Muscle layer of colon (tissue), 2 donors: ENCODE results near the gene ATG2A.
A peak's percentile ranks its signal among the peaks of the same experiment; 100 is the strongest.

Experiments used
- H3K27ac ChIP-seq: one replicate; pipeline ENCODE4 v1.7.0; 2013; ENCODE audit warnings: low read depth, mild to moderate bottlenecking, low read length, moderate library complexity
- H3K27me3 ChIP-seq, 2 donors: one replicate each; pipeline ENCODE4 v1.7.0; 2013; ENCODE audit warnings: low read length in 2 of 2, mild to moderate bottlenecking in 2 of 2; ENCODE audit not compliant: insufficient read depth in 2 of 2, control insufficient read depth in 1 of 2
- H3K36me3 ChIP-seq: one replicate; pipeline ENCODE4 v1.7.0; 2013; ENCODE audit warnings: mild to moderate bottlenecking, low read length; ENCODE audit not compliant: insufficient read depth
- H3K4me1 ChIP-seq: one replicate; pipeline ENCODE4 v1.7.0; 2013; ENCODE audit warnings: mild to moderate bottlenecking, low read length; ENCODE audit not compliant: insufficient read depth
- H3K4me3 ChIP-seq, 2 donors: one replicate each; pipeline ENCODE4 v1.7.0; 2013; ENCODE audit warnings: low read length in 2 of 2, low read depth in 1 of 2, mild to moderate bottlenecking in 1 of 2, moderate library complexity in 1 of 2
- H3K9ac ChIP-seq: one replicate; pipeline ENCODE4 v1.7.0; 2013; ENCODE audit warnings: low read length
- H3K9me3 ChIP-seq: one replicate; pipeline ENCODE4 v1.7.0; 2013; ENCODE audit warnings: mild to moderate bottlenecking, low read length
- donor health status: abdominal sarcoma.
- donor health status: Adenocarcinoma of cecum.

The ATG2A gene

DNA sequence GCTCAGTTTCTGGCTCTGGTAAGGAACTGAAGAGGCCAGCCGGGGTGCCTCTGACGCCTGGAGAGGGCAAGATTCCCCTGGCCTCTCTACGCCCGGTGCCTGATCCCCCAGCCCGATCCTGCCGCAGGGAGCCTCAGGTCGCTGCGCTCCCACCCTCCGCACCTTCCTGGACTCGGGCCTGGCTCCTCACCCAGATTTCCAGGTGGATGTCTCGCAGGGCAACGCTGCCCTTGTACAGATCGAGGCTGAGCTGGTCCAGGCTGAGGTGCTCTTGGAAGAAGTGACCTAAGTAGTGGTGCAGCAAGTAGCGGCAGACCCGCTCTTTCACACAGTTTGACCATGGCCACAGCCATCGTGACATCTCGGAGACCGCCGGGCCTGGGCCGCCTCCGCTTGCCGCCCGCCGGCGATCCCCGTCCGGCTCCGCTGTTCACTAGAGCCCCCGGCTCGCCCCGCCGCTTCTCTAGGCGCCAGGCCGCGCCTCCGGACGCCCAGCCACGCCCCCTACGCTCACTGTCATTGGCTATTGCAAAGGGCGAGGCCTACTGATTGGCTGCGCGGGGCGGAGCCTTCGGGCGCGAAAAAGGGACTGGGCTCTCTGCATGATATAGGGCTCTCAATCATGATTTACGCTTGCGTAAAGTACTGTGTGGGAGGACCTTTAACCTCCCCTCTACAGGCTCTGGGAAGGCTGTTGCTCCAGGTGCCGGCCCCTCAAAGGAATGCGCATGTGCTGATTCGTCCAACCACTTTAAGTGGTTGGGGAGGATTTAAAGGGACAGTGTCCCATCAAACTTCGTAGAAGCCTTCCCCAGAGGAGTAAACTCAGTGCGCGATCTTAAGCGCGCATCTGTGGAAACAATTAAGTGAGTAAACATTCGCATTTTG, at the start of gene ATG2A:
Gene ATG2A (minus strand): TSS at position 435 of the 888 bp plus-strand sequence. CDS start 74 bp downstream, at position 361.
- Histone ChIP-seq H3K36me3 (peaks cover 24% of the 10 kb centered on the region), H3K4me3 (peak within 1 kb of the TSS; percentile 92 to 98), H3K4me1 (peaks cover 27% of the 10 kb centered on the region), H3K27me3 (no peaks in the 10 kb centered on the region), H3K9ac (peak within 1 kb of the TSS; percentile 95), H3K27ac (peak within 1 kb of the TSS; percentile 73), H3K9me3 (no peaks in the 10 kb centered on the region)

DNA sequence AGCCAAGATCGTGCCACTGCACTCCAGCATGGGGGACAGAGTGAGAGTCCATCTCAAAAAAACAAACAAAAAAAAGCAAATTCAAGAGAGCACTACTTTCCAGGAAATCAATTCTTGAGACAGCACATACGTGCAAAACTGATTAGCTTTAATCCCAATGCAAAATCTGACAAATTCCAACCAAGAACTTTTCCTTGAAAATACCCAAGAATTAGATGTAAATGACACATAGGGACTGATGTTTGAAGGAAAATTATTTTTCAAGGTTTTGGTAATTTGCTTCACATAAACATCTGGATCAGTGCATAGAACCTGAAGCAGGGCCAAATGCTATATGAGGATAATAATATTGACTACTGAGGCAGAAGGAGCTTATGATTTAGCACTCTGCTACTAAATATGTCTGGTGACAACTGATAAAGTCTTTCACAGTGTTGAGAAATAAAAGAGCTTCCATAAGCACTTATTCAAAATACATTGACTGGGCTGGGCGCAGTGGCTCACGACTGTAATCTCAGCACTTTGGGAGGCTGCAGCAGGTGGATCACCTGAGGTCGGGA, 46.1 kb upstream of the ATG2A start:
- H3K4me3 ChIP-seq = no peak overlapping the region
- H3K9me3 ChIP-seq = no peaks in the 10 kb centered on the region
- H3K36me3 ChIP-seq = no peaks in the 10 kb centered on the region
- H3K4me1 ChIP-seq = no peaks in the 10 kb centered on the region
- H3K27me3 ChIP-seq = no peaks in the 10 kb centered on the region
- H3K9ac ChIP-seq = no peak overlapping the region
- H3K27ac ChIP-seq = no peak overlapping the region

DNA sequence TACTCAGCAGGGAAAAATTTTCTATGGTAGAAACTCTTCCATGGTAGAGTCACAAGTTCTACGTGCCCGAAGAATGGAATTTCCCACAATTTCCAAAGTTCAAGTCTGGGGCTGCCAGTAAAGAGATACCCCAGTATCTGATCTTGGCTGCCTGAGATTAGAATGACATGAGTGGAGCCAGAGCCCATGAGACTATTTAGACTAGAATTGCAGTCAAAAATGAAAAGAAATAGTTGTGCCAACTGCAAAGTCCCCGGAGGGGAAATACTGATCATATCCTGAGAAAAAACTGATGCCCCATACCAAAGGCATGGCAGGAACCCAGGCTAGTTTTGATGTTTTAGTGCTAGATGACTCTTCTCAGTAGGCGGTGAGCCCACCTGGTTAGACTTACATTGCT, 43.7 kb upstream of the ATG2A start:
- H3K27ac ChIP-seq = no peak overlapping the region
- H3K9ac ChIP-seq = no peak overlapping the region
- no peak overlapping the region for H3K4me3 ChIP-seq
- no peaks in the 10 kb centered on the region for H3K27me3 ChIP-seq
- H3K36me3 ChIP-seq = no peaks in the 10 kb centered on the region
- H3K4me1 ChIP-seq = no peaks in the 10 kb centered on the region
- no peaks in the 10 kb centered on the region for H3K9me3 ChIP-seq

DNA sequence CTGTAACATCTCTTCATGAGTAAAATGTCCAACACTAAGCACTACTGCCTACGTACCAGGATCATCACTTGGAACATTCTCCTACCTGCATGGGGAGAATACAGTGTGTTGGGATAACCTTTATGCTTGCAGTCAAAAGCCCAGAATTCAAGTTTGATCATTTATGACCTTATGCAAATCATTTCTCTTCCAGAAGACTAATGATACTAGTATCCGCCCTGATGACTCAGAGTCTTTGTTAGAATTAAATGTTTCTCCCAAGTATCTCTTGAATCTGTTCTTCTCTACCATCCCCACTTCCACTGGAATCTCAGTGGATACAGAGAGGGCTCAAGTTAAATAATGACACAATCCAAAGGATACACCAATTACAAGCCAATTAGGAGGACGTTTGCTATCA, 42.5 kb upstream of the ATG2A start:
- peaks cover 4% of the 10 kb centered on the region for H3K4me1 ChIP-seq
- H3K4me3 ChIP-seq = no peak overlapping the region
- H3K36me3 ChIP-seq = no peaks in the 10 kb centered on the region
- no peak overlapping the region for H3K9ac ChIP-seq
- H3K27ac ChIP-seq = no peak overlapping the region
- H3K9me3 ChIP-seq = no peaks in the 10 kb centered on the region
- no peaks in the 10 kb centered on the region for H3K27me3 ChIP-seq

DNA sequence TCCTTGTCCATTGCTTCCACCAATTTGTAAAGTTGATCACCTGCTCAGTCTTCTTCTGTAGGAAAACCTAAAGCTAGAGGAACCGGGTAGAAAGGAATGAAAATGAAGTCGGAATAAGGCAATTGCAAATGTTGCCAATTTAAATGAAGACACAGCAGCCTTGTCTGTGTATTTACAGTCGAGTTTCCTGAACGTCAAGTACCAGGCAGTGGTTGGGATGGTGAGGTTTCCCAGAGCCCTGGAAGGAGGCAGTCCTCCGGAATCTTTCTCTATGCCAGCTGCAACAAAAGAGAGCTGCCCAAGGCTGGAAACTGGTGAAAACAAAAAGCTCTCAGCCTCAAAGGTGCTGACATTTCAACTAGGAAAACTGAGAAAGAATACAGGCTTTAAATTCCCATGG, 37.2 kb upstream of the ATG2A start:
- Histone ChIP-seq H3K9ac (no peak overlapping the region), H3K36me3 (no peaks in the 10 kb centered on the region), H3K4me1 (peaks cover 10% of the 10 kb centered on the region), H3K27ac (peak overlapping the region; percentile 19), H3K9me3 (no peaks in the 10 kb centered on the region), H3K27me3 (no peaks in the 10 kb centered on the region), H3K4me3 (peak overlapping the region in 1 of 2 donors; percentile 25)

DNA sequence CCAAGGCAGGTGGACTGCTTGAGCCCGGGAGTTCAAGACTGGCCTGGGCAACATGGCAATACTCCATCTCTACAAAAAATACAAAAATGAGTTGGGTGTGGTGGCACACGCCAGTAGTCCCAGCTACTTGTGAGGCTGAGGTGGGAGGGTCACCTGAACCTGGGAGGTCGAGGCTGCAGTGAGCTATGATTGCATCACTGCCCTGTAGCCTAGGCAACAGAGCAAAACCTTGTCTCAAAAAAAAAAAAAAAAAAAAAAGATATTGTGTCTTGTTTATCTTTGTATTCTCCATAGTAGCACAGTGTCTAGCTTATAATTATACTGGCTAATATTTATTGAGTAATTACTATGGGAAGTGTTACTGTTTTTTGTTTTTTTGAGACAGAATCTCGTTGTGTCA, 34.5 kb upstream of the ATG2A start:
- Histone ChIP-seq H3K36me3 (no peaks in the 10 kb centered on the region), H3K27me3 (no peaks in the 10 kb centered on the region), H3K4me1 (peaks cover 10% of the 10 kb centered on the region), H3K9me3 (no peaks in the 10 kb centered on the region), H3K9ac (no peak overlapping the region), H3K4me3 (no peak overlapping the region), H3K27ac (no peak overlapping the region)

DNA sequence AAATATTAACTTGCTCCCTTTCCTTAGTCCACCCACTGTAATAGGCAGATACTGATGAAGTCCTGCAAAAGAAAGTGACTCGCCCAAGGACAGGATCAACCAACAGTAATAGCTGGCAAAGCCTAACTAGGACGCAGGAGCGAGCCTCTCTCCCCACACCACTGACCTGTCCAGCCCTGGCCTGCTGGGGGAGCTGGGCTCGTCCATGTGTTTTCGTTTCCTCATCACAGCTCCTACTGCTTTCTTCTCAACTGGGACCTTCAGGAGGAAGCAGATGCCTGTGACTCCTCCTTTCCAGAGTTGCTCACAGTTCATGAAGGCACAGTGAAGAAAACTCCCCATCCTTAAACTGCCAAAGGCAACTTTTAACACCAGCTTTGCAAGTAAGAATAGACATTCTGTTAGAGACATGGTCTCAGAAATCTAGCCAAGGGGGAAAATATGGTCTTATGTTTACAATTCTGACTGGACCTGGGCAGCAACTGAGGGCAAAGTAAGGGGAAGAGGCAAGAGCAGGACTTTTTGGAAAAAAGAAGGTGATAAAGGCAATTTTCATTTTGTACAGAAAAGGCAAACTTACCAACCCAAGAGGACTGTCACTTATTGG, 30.3 kb upstream of the ATG2A start:
- Histone ChIP-seq H3K9me3 (no peaks in the 10 kb centered on the region), H3K4me3 (no peak overlapping the region), H3K27me3 (no peaks in the 10 kb centered on the region), H3K27ac (no peak overlapping the region), H3K36me3 (no peaks in the 10 kb centered on the region), H3K9ac (no peak overlapping the region), H3K4me1 (no peaks in the 10 kb centered on the region)

DNA sequence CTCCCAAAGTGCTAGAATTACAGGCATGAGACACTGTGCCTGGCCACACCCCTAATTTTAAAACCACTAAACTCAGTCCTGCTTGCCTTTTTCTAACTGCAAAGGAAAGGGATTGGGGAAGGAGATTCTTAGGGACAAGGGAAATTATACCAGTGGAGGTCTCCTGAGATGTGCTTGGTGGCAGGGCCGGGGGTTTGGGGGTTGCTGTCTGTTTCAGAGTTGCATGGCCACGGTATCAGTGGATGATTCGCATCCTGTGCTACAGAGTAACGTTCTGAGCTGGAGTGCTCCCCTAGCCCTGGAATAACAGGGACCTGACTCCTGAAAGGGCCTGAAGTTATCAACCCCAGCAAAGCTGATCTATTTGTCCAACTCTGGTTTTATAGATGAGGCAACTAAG, 19.5 kb upstream of the ATG2A start:
- Histone ChIP-seq H3K4me1 (no peaks in the 10 kb centered on the region), H3K9me3 (no peaks in the 10 kb centered on the region), H3K36me3 (peaks cover 25% of the 10 kb centered on the region), H3K27ac (no peak overlapping the region), H3K27me3 (no peaks in the 10 kb centered on the region), H3K4me3 (no peak overlapping the region), H3K9ac (no peak overlapping the region)

DNA sequence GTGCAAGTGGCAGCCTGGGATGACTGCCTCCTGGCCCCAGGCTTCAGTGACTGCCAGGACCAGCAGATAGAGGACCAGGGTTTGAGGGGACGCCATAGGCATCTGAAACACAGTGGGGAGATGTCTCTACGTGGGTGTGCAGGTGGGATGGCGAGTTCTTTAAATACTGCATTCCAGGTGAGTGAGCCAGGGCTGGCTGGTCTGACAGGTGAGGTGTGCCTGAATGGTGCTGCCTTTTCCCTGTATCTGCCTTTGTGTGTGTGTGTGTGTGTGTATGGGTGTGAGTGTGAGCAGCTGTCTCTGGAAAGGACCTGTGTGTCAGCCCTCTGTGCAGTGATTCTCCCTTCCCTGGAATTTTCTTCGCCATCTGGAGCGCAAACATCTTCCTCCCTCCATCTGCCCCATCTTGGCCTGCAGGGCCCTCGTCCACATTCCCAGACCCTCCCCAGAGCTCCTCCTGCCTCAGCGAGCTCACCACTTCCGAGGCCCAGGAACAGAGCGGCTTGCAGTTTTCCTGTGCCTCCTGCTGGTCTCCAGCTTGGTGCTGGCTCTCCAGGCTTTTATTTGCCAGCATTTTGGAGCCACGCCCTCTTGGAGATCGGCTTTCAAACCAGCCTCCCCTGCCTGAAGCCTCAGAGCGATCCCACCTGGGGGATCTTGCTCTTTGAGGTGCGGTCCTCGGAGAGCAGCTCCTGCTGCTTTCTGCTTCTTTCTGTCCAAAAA, 18.5 kb upstream of the ATG2A start, which contains the start of gene GPHA2:
Gene GPHA2 (minus strand): TSS at position 535 of the 723 bp plus-strand sequence. CDS start 433 bp downstream, at position 102.
- Histone ChIP-seq H3K9ac (no peak within 1 kb of the TSS), H3K27me3 (no peaks in the 10 kb centered on the region), H3K4me1 (no peaks in the 10 kb centered on the region), H3K36me3 (peaks cover 35% of the 10 kb centered on the region), H3K4me3 (no peak within 1 kb of the TSS), H3K9me3 (no peaks in the 10 kb centered on the region), H3K27ac (peak within 1 kb of the TSS; percentile 2)

DNA sequence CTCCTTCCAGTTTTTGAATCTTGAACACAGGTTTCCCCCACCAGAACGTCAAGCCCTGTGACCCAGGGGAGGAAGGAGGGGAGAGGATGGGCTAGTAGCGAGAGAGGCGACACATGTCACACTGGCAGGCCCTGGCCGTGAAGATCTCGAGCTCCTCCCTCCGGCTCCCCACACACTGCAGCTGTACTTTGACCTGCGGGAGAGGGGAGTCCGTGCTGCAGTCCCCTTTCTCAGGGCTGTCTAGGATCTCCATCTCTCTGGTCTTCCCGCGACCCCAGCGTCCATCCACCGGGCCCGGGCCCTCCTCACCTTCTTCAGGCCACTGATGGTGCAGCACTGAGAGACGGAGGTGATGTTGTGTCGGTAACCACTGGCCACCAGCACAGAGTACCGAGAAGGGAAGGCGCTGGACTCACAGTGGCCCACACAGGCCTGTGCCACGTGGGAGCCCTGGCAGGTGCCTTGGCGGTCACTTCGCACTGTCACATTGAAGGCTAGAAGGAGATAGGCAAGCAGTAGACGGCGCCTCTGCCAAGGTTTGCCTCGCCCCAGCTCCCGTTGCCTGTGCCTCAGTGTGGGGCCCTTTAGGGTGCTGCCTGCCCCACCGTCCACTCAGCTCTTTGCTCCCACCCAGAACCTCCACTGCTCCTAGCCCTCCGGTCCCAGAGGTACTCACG, 17.8 kb upstream of the ATG2A start:
- H3K4me3 ChIP-seq = no peak overlapping the region
- H3K27ac ChIP-seq = no peak overlapping the region
- H3K36me3 ChIP-seq = peaks cover 42% of the 10 kb centered on the region
- no peak overlapping the region for H3K9ac ChIP-seq
- H3K9me3 ChIP-seq = no peaks in the 10 kb centered on the region
- H3K27me3 ChIP-seq = no peaks in the 10 kb centered on the region
- no peaks in the 10 kb centered on the region for H3K4me1 ChIP-seq
